SK-N-SH (cell line): ENCODE results near the gene FAM3B. TPM values are rescaled to one million over a fixed set of nuclear protein-coding genes. Genes with fewer than 3 reads are reported as not detected.

ENCODE experiments used
- CTCF ChIA-PET: fragments of 300-600, 350-600 bp; formaldehyde crosslinking; extraction: SDS; loops from one replicate; lab custom pipeline; 2021; lab: Yijun Ruan, JAX
- POLR2A ChIA-PET: fragments of 350-600 bp; sonication (Branson Sonifier 250); formaldehyde crosslinking; extraction: SDS; loops from one replicate; lab custom pipeline; 2020; ENCODE audit warnings: antibody characterized with exemption, inconsistent platforms; lab: Yijun Ruan, JAX
- DNase-seq: peaks from one replicate; pipeline ENCODE4 v3.0.0; 2012
- H2AFZ ChIP-seq: fragments of 200-600 bp; sonication (generic); 2 replicates; pipeline ENCODE4 v1.8.1; 2016; ENCODE audit warnings: antibody characterized with exemption, mild to moderate bottlenecking, low read depth
- H3F3A ChIP-seq: fragments of 200-600 bp; sonication (generic); replicated peaks from 2 replicates; pipeline ENCODE3; 2016; ENCODE audit warnings: antibody characterized with exemption, mild to moderate bottlenecking; ENCODE audit not compliant: insufficient read depth
- H3K27ac ChIP-seq, 2 experiments: fragments of 200-500 bp in 1 of 2; fragments of 200-600 bp in 1 of 2; sonication (Bioruptor generic) in 1 of 2; sonication (generic), shearing (Covaris generic) in 1 of 2; 2 replicates each; pipeline versions ENCODE4 v1.5.1 to v1.6.1; 2014 to 2016; ENCODE audit warnings: low read depth in 2 of 2, inconsistent platforms in 1 of 2, low read length in 1 of 2, mild to moderate bottlenecking in 1 of 2, mixed read lengths in 1 of 2
- H3K27me3 ChIP-seq: fragments of 200-600 bp; sonication (generic), shearing (Covaris generic); 2 replicates; pipeline ENCODE4 v1.6.1; 2016; ENCODE audit warnings: mixed run types; ENCODE audit not compliant: insufficient read depth
- H3K36me3 ChIP-seq, 2 experiments: fragments of 200-500 bp in 1 of 2; fragments of 200-600 bp in 1 of 2; sonication (Bioruptor generic) in 1 of 2; sonication (generic) in 1 of 2; replicated peaks in 1 of 2; 2 replicates each; pipeline versions ENCODE3 to v1.5.1; 2014 to 2016; ENCODE audit warnings: low read length in 1 of 2, mild to moderate bottlenecking in 1 of 2; ENCODE audit not compliant: insufficient read depth in 2 of 2, control insufficient read depth in 1 of 2
- H3K4me1 ChIP-seq, 2 experiments: fragments of 200-500 bp in 1 of 2; fragments of 200-600 bp in 1 of 2; sonication (Bioruptor generic) in 1 of 2; sonication (generic), shearing (Covaris generic) in 1 of 2; 2 replicates each; pipeline versions ENCODE4 v1.5.1 to v1.6.1; 2014 to 2016; ENCODE audit warnings: low read depth in 1 of 2, low read length in 1 of 2, mixed run types in 1 of 2; ENCODE audit not compliant: insufficient read depth in 2 of 2, control insufficient read depth in 1 of 2
- H3K4me2 ChIP-seq: fragments of 200-600 bp; sonication (generic), shearing (Covaris generic); 2 replicates; pipeline ENCODE4 v1.6.1; 2017; ENCODE audit warnings: mixed run types
- H3K4me3 ChIP-seq, 2 experiments: fragments of 200-500 bp in 1 of 2; fragments of 200-600 bp in 1 of 2; sonication (Bioruptor generic) in 1 of 2; sonication (generic), shearing (Covaris generic) in 1 of 2; 2 replicates each; pipeline versions ENCODE4 v1.5.1 to v1.8.1; 2014 to 2016; ENCODE audit warnings: low read depth in 2 of 2, inconsistent platforms in 1 of 2, low read length in 1 of 2, mild to moderate bottlenecking in 1 of 2, mixed read lengths in 1 of 2, moderate library complexity in 1 of 2
- H3K79me2 ChIP-seq: fragments of 200-600 bp; sonication (generic); 2 replicates; pipeline ENCODE4 v1.8.1; 2017; ENCODE audit warnings: mild to moderate bottlenecking; ENCODE audit not compliant: insufficient read depth
- H3K9ac ChIP-seq: fragments of 200-600 bp; sonication (generic); 2 replicates; pipeline ENCODE4 v1.6.1; 2017; ENCODE audit warnings: mixed run types
- H3K9me2 ChIP-seq: fragments of 200-600 bp; sonication (generic); 2 replicates; pipeline ENCODE4 v1.6.1; 2017; ENCODE audit warnings: mixed run types
- H3K9me3 ChIP-seq: fragments of 200-600 bp; sonication (generic); 2 replicates; pipeline ENCODE4 v1.6.1; 2017; ENCODE audit warnings: mixed run types, mild to moderate bottlenecking, moderate library complexity
- H4K20me1 ChIP-seq: fragments of 200-600 bp; sonication (generic); 2 replicates; pipeline ENCODE4 v1.6.1; 2017; ENCODE audit warnings: mild to moderate bottlenecking, mixed run types; ENCODE audit not compliant: insufficient read depth
- CTCF ChIP-seq: fragments of 200-600 bp; sonication (generic); IDR thresholded peaks from 2 replicates; pipeline ENCODE4 v1.6.1; 2017; ENCODE audit warnings: antibody characterized with exemption, mild to moderate bottlenecking, moderate library complexity
- EP300 ChIP-seq, 2 experiments: IDR thresholded peaks; 2 replicates each; pipeline versions ENCODE4 v1.4.0 to v1.6.1; 2012; ENCODE audit warnings: borderline replicate concordance in 1 of 2, low read depth in 1 of 2, low read length in 1 of 2
- FOSL2 ChIP-seq: IDR thresholded peaks from 2 replicates; pipeline ENCODE4 v1.4.0; 2012; ENCODE audit warnings: low read depth, mild to moderate bottlenecking, moderate library complexity, borderline replicate concordance
- GABPA ChIP-seq: IDR thresholded peaks from 2 replicates; pipeline ENCODE4 v1.4.0; 2012; ENCODE audit warnings: low read depth, mild to moderate bottlenecking
- IRF3 ChIP-seq: fragments of 150-350 bp; IDR thresholded peaks from 2 replicates; pipeline ENCODE4 v1.6.1; 2016; ENCODE audit warnings: mild to moderate bottlenecking, low read depth, low read length
- MAX ChIP-seq: IDR thresholded peaks from 2 replicates; pipeline ENCODE4 v1.4.0; 2012; ENCODE audit warnings: low read depth
- MXI1 ChIP-seq: IDR thresholded peaks from 2 replicates; pipeline ENCODE4 v1.6.1; 2012; ENCODE audit warnings: mild to moderate bottlenecking, low read depth, low read length, improper control_type of control experiment
- NFIC ChIP-seq: IDR thresholded peaks from 2 replicates; pipeline ENCODE4 v1.4.0; 2012; ENCODE audit warnings: borderline replicate concordance
- PBX3 ChIP-seq: IDR thresholded peaks from 2 replicates; pipeline ENCODE4; 2012
- POLR2AphosphoS5 ChIP-seq: IDR thresholded peaks from 2 replicates; pipeline ENCODE4 v1.6.1; 2012; ENCODE audit warnings: low read depth, low read length
- REST ChIP-seq: IDR thresholded peaks from 2 replicates; pipeline ENCODE4 v1.6.1; 2012; ENCODE audit warnings: mild to moderate bottlenecking, low read depth, low read length, moderate library complexity
- USF1 ChIP-seq: IDR thresholded peaks from 2 replicates; pipeline ENCODE4 v1.4.0; 2012; ENCODE audit warnings: low read depth, borderline replicate concordance
- WGBS: methylation state at CpG from one replicate; pipeline ENCODE4 v1.1.6; 2017; ENCODE audit warnings: low lambda C conversion rate; 5-methylcytosine and 5-hydroxymethylcytosine counted together
- polyA plus RNA-seq, 3 experiments: library from polyadenylated mRNA; depleted of rRNA; stranded (reverse); fragments of >200 nt; gene quantifications; 2 replicates each; pipeline ENCODE4 v1.2.3, GENCODE V29; 2012

Gene FAM3B
- polyA plus RNA-seq, 1 of the 3 experiments (the other 2 are of a cell fraction), result not detected

- Histone ChIP-seq H3K79me2 (no peaks in the 10 kb centered on the region), H3K9me3 (no peaks in the 10 kb centered on the region), H3K27me3 (peaks cover 13% of the 10 kb centered on the region; the same call in 1 of the 2 replicates), H3F3A (no peaks in the 10 kb centered on the region), H3K4me3 (no peak overlapping the region), H3K9ac (no peak overlapping the region), H3K4me1 (no peaks in the 10 kb centered on the region), H2AFZ (no peak overlapping the region)
- ChIA-PET POLR2A (no interaction called here), CTCF (no interaction called here)
- DNase-seq, result no peak
- WGBS, result 72% methylated on average over 14 of the region's 14 CpGs
- no peak for TF ChIP-seq MAX
- no peak for TF ChIP-seq IRF3
- no peak for TF ChIP-seq PBX3
- TF ChIP-seq REST, result no peak
- no peak for TF ChIP-seq POLR2AphosphoS5
- no peak for TF ChIP-seq CTCF
- TF ChIP-seq MXI1, result no peak
- no peak for TF ChIP-seq GABPA
- TF ChIP-seq NFIC, result no peak
- no peak for TF ChIP-seq USF1
- no peak for TF ChIP-seq EP300 (IDR thresholded peaks at IDR 0.05; ENCODE audit: borderline replicate concordance in 1 of 2, low read depth in 1 of 2, low read length in 1 of 2)
- no peak for TF ChIP-seq FOSL2
- TF ChIP-seq, all 33 proteins: peak for 0
- no peaks in the 10 kb centered on the region for H3K36me3 ChIP-seq
- no peak overlapping the region for H3K27ac ChIP-seq
- H4K20me1 ChIP-seq, result no peaks in the 10 kb centered on the region
- H3K4me2 ChIP-seq, result no peak overlapping the region
- H3K9me2 ChIP-seq, result no peaks in the 10 kb centered on the region
Measured at GRCh38 chr21:41388259-41388658, 71.7 kb downstream of the FAM3B start.
